HG02642 (cell line): ENCODE measurements around the gene TTC9B.

ENCODE experiments used
- ATAC-seq: cut with Tn5 transposase; IDR thresholded peaks from one replicate; pipeline ENCODE4 v1.9.1; 2021; ENCODE audit warnings: mild to moderate bottlenecking; ENCODE audit not compliant: unreplicated experiment, poor library complexity

TTC9B gene

GRCh38 chr19:40217934-40218890 lies at the start of gene TTC9B:
Gene TTC9B, minus strand, starts transcription at chr19:40218384. Its CDS starts 3 bp downstream, at chr19:40218381.
- no peak for ATAC-seq

- ATAC-seq = no peak
Measured at GRCh38 chr19:40267601-40267997, 49.4 kb upstream of the TTC9B start.

- no peak for ATAC-seq
Measured at GRCh38 chr19:40266912-40267600, 48.9 kb upstream of the TTC9B start.

GRCh38 chr19:40266119-40266518 lies 47.9 kb upstream of the TTC9B start:
- no peak for ATAC-seq

- no peak for ATAC-seq
Measured at GRCh38 chr19:40265763-40266099, 47.5 kb upstream of the TTC9B start.

GRCh38 chr19:40265055-40265762 lies 47.0 kb upstream of the TTC9B start:
- no peak for ATAC-seq

GRCh38 chr19:40264314-40265054 lies 46.3 kb upstream of the TTC9B start:
- no peak for ATAC-seq

GRCh38 chr19:40263440-40264313 lies 45.5 kb upstream of the TTC9B start:
- no peak for ATAC-seq

GRCh38 chr19:40262422-40262821 lies 44.2 kb upstream of the TTC9B start:
- no peak for ATAC-seq

- ATAC-seq = no peak
Measured at GRCh38 chr19:40261631-40262030, 43.4 kb upstream of the TTC9B start.

GRCh38 chr19:40257096-40257517 lies 38.9 kb upstream of the TTC9B start:
- ATAC-seq = no peak

GRCh38 chr19:40256512-40256911 lies 38.3 kb upstream of the TTC9B start:
- ATAC-seq = no peak

GRCh38 chr19:40255619-40256166 lies 37.5 kb upstream of the TTC9B start:
- ATAC-seq = no peak

- no peak for ATAC-seq
Measured at GRCh38 chr19:40254714-40255418, 36.7 kb upstream of the TTC9B start.

GRCh38 chr19:40253611-40254092 lies 35.5 kb upstream of the TTC9B start:
- ATAC-seq = no peak

- ATAC-seq = no peak
Measured at GRCh38 chr19:40252395-40252794, 34.2 kb upstream of the TTC9B start.

- ATAC-seq = no peak
Measured at GRCh38 chr19:40251991-40252390, 33.8 kb upstream of the TTC9B start.

GRCh38 chr19:40251244-40251643 lies 33.1 kb upstream of the TTC9B start:
- no peak for ATAC-seq
